ENCODE data around the gene ZER1.

GRCh38 chr9:128768606-128769005 lies 3.1 kb downstream of the ZER1 start:
- no peak for TF ChIP-seq CTCF (IDR thresholded peaks at IDR 0.05; ENCODE audit: poor library complexity, severe bottlenecking)
- TF ChIP-seq EZH2 (IDR thresholded peaks at IDR 0.05; ENCODE audit: borderline replicate concordance, insufficient read depth, low read length, poor library complexity, severe bottlenecking) = no peak
- no peak for TF ChIP-seq POLR2AphosphoS5 (IDR thresholded peaks at IDR 0.05)
- TF ChIP-seq TAF1 (IDR thresholded peaks at IDR 0.05; ENCODE audit: low read depth) = no peak
- no peak for TF ChIP-seq RAD21 (conservative IDR thresholded peaks at IDR 0.05)

All from neural cell (in vitro differentiated cells).